GM21529 (cell line): ENCODE data around the gene ADGRE3.

Source experiments
- ATAC-seq: cut with Tn5 transposase; IDR thresholded peaks from one replicate; pipeline ENCODE4 v1.9.1; 2021; ENCODE audit not compliant: unreplicated experiment

The ADGRE3 gene

GRCh38 chr19:14674764-14675163, at the start of gene ADGRE3:
Gene ADGRE3, minus strand, starts transcription at chr19:14674844. Its CDS starts 74 bp downstream, at chr19:14674770.
- ATAC-seq, result no peak

- ATAC-seq, result no peak
Observed at GRCh38 chr19:14722127-14722526, 47.5 kb upstream of the ADGRE3 start.

- no peak for ATAC-seq
Observed at GRCh38 chr19:14719162-14719561, 44.5 kb upstream of the ADGRE3 start.

GRCh38 chr19:14718522-14719116, 44.0 kb upstream of the ADGRE3 start:
- no peak for ATAC-seq

- no peak for ATAC-seq
Observed at GRCh38 chr19:14715841-14716240, 41.2 kb upstream of the ADGRE3 start.

- ATAC-seq, result no peak
Observed at GRCh38 chr19:14704450-14704849, 29.8 kb upstream of the ADGRE3 start.

GRCh38 chr19:14703833-14704232, 29.2 kb upstream of the ADGRE3 start:
- no peak for ATAC-seq

GRCh38 chr19:14700711-14701375, 26.2 kb upstream of the ADGRE3 start:
- ATAC-seq, result no peak

GRCh38 chr19:14699641-14700040, 25.0 kb upstream of the ADGRE3 start:
- ATAC-seq, result no peak

- ATAC-seq, result no peak
Observed at GRCh38 chr19:14695471-14695870, 20.8 kb upstream of the ADGRE3 start.

GRCh38 chr19:14694641-14695266, 20.1 kb upstream of the ADGRE3 start:
- no peak for ATAC-seq

- peak; percentile 91 for ATAC-seq
Observed at GRCh38 chr19:14689598-14690503, 15.2 kb upstream of the ADGRE3 start, which contains the start of gene ZNF333. Gene ZNF333, plus strand, starts transcription at chr19:14690048. Its CDS starts 3,444 bp downstream, at chr19:14693492.

- no peak for ATAC-seq
Observed at GRCh38 chr19:14686411-14686810, 11.8 kb upstream of the ADGRE3 start.

- no peak for ATAC-seq
Observed at GRCh38 chr19:14683439-14683838, 8.8 kb upstream of the ADGRE3 start.

GRCh38 chr19:14682084-14682483, 7.4 kb upstream of the ADGRE3 start:
- ATAC-seq, result no peak

- ATAC-seq, result no peak
Observed at GRCh38 chr19:14678199-14678598, 3.6 kb upstream of the ADGRE3 start.

GRCh38 chr19:14677464-14677863, 2.8 kb upstream of the ADGRE3 start:
- no peak for ATAC-seq

GRCh38 chr19:14676762-14677161, 2.1 kb upstream of the ADGRE3 start:
- ATAC-seq, result no peak

- no peak for ATAC-seq
Observed at GRCh38 chr19:14673088-14673487, 1.6 kb downstream of the ADGRE3 start.

GRCh38 chr19:14672188-14672872, 2.3 kb downstream of the ADGRE3 start:
- no peak for ATAC-seq

GRCh38 chr19:14670408-14670807, 4.2 kb downstream of the ADGRE3 start:
- ATAC-seq, result no peak
